GM04504 (cell line): Measurements from ENCODE around the gene BLTP3A.
A peak's percentile ranks its signal among the peaks of the same experiment; 100 is the strongest.
"Not testable (repeated sequence)": the region's sequence is repeated elsewhere in the genome, so short reads cannot be mapped to it uniquely, and the experiment has no call there.

Source experiments
- DNase-seq: peaks from one replicate; pipeline ENCODE4 v3.0.0-alpha.2; 2012; ENCODE audit warnings: low read depth

The BLTP3A gene, protein sequence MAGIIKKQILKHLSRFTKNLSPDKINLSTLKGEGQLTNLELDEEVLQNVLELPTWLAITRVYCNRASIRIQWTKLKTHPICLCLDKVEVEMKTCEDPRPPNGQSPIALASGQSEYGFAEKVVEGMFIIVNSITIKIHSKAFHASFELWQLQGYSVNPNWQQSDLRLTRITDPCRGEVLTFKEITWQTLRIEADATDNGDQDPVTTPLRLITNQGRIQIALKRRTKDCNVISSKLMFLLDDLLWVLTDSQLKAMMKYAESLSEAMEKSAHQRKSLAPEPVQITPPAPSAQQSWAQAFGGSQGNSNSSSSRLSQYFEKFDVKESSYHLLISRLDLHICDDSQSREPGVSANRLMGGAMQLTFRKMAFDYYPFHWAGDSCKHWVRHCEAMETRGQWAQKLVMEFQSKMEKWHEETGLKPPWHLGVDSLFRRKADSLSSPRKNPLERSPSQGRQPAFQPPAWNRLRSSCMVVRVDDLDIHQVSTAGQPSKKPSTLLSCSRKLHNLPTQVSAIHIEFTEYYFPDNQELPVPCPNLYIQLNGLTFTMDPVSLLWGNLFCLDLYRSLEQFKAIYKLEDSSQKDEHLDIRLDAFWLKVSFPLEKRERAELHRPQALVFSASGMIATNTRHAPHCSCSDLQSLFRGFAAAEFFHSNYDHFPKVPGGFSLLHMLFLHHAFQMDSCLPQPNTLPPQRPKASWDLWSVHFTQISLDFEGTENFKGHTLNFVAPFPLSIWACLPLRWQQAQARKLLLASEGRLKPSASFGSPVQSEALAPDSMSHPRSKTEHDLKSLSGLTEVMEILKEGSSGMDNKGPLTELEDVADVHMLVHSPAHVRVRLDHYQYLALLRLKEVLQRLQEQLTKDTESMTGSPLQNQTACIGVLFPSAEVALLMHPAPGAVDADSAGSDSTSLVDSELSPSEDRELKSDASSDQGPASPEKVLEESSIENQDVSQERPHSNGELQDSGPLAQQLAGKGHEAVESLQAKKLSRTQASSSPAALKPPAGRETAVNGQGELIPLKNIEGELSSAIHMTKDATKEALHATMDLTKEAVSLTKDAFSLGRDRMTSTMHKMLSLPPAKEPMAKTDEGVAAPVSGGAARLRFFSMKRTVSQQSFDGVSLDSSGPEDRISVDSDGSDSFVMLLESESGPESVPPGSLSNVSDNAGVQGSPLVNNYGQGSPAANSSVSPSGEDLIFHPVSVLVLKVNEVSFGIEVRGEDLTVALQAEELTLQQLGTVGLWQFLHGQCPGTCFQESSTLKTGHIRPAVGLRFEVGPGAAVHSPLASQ (N-terminal part only)

DNA sequence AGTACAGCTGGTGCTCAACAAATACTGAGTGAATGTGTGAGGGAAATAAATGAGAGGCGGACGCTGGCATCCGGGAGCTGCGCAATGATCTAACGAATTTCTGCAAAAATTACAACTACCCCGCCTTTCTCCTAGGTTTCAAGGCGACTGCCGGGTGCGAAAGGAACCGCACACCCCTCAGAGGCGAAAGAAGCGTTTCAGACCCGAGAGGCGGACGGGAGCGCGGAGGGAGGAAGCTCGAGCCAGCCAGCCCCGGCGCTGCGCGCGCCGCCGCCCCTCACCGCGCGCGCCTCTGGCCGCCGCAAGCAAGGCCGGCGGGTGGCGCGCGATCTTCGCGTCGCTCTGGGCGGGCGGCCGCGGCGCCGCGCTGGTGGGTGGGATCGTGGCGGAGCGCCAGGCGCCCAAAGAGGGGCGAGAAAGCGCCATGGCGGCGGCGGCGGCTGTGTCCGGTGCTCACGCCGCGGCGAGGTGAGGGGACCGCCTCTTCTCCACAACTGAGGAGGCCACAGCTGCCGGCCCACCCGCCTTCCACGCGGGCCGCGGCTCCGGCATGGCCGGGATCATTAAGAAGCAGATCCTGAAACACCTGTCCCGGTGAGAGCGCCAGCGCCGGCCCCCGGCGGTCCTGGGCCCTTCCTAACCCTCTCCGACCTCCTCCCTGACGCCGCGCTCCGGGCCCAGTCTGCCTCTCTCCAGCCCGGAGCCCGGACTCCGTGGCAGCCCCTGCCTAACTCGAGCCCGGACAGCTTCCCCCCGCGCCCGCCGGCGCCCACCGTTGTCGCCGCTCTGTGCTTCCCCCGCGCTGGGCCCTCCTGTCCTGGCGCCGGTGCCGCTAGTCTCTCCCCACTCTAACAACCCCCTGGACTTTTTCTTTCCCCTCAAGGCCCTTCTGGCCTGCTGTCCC, at the start of gene BLTP3A:
TSS of gene BLTP3A (plus strand) at position 383 of the 904 bp plus-strand sequence. CDS start at position 551, 168 bp downstream.
- peak; percentile 35 for DNase-seq

DNA sequence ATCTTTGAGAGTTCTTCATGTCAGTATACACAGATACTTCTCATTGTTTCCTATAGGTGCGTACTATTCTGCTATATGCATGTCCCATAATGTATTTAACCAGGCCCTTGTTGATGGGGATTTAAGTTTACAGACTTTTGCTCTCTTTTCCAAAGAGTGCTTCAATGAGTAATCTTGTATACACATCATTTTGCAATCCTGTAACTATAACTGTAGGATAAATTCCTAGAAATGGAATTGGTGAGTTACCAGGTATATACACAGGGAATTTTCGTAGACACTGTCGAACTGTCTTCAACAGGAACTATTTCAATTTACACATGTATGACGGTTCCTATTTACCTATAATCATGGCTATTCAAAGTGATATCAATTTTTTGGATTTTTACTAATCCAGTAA, 49.8 kb upstream of the BLTP3A start:
- no peak for DNase-seq

DNA sequence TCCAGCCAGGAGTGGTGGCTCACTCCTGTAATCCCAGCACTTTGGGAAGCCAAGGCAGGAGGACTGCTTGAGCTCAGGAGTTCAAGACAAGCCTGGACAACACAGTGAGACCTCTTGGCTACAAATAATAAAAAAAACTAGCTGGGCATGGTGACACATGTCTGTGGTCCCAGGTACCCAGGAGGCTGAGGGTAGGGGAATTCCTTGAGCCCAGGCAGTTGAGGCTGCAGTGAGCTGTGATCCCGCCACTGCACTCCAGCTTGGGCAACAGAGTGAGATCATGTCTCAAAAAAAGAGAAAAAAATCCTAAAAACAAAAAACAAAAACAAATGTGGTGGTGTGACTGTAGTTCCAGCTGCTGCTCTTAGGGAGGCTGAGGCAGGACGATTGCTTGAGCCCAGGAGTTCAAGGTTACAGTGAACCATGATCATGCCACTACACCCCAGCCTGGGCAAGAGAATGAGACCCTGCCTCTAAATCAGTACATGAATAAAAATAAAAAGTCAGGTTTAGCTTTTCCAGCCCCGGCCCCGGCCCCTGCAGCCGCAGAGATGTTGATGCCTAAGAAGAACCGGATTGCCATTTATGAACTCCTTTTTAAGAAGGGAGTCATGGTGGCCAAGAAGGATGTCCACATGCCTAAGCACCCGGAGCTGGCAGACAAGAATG, 48.1 kb upstream of the BLTP3A start:
- no peak for DNase-seq

DNA sequence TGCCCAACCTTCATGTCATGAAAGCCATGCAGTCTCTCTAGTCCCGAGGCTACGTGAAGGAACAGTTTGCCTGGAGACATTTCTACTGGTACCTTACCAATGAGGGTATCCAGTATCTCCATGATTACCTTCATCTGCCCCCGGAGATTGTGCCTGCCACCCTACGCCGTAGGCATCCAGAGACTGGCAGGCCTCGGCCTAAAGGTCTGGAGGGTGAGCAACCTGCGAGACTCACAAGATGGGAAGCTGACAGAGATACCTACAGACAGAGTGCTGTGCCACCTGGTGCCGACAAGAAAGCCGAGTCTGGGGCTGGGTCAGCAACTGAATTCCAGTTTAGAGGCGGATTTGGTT, 47.6 kb upstream of the BLTP3A start:
- not testable (repeated sequence) for DNase-seq

DNA sequence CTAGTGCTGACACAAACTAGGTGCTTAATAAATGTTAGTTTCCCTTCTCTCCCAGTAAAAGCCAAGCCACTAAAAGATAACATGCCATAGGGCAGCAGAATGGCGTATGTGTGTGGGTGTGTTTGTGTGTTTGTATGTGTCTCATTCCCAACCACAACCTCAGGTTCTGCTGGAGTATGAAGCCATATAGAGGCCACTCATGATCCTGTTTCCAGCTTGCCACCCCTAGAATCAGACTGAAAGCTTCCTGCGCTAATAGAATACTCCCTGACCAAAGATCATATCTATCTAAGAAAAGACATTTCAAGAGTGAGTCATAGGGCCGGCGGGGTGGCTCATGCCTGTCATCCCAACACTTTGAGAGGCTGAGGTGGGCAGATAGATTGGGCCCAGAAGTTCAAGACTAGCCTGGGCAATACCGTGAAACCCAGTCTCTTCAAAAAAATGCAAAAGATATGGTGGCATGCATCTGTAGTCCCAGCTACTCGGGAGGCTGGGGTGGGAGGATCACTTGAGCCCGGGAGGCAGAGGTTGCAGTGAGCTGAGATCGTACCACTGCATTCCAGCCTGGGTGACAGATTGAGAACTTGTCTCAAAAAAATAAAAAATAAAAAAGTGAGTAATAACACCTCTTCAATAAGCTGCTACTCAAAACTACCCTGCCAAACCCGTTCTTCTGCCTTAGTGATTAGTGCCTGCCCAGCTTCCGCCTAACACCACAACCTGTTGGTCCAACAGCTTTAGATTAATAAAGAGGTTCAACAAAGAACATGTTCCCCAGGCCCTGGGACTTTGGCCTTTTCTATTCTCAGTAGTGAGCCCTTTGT, 46.4 kb upstream of the BLTP3A start:
- DNase-seq, result no peak

DNA sequence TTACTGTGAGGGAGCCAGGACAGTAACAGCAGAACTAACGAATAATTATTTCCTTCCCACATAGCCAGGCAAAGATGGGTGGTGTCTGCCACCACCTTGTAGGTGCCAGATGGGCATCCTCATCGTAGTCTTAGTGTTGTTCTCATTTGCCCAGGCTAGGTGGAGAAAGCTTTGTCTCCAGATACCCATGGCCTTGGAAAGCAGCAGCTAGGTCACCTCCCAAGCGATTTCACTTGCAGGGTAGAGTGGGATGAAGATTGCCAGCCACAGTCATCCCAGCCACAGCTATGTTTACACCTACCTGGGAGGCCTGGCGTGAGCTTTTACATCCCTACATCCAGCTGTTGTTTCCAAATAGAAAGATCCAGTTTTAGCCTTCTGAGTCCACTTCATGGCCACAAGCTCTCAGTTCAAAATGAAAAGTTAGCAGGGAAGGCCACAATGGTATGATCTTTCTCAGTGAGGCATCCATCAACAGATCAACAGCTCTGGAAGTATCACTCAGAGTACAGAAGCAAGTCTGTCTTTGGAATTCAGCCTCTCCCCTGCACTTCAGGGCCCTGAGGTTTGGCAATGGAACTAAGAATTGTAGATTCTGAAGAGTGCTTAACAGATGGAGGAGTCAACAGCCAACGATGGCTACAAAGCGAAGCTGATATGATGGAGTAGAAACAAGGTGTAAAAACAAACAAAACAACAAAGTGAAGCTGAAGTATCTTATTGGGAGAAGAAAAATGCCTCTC, 45.6 kb upstream of the BLTP3A start:
- no peak for DNase-seq

DNA sequence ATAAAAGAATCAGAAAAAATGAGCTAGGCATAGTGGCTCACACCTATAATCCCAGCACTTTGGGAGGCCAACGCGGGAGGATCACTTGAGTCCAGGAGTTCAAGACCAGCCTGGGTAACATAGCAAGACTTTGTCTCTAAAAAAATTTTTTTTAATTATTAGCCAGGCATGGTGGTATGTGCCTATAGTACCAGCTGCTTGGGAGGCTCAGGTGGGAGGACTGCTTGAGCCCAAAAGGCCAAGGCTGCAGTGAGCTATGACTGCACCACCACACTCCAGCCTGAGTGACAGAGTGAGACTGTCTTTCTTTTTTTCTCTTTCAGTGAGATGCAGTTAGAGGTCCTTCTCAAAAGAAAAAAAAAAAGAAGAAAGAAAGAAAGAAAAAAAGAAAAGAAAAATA, 43.1 kb upstream of the BLTP3A start:
- no peak for DNase-seq

DNA sequence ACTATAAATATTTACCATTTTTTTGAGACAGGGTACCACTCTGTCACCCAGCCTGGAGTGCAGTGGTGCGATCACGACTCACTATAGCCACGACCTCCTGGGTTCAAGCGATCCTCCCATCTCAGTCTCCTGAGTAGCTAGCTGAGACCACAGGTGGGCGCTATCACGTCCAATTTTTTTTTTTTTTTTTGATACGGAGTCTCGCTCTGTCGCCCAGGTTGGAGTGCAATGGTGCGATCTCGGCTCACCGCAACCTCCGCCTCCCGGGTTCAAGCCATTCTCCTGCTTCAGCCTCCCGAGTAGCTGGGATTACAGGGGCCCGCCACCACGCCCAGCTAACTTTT, 35.4 kb upstream of the BLTP3A start:
- not testable (repeated sequence) for DNase-seq

DNA sequence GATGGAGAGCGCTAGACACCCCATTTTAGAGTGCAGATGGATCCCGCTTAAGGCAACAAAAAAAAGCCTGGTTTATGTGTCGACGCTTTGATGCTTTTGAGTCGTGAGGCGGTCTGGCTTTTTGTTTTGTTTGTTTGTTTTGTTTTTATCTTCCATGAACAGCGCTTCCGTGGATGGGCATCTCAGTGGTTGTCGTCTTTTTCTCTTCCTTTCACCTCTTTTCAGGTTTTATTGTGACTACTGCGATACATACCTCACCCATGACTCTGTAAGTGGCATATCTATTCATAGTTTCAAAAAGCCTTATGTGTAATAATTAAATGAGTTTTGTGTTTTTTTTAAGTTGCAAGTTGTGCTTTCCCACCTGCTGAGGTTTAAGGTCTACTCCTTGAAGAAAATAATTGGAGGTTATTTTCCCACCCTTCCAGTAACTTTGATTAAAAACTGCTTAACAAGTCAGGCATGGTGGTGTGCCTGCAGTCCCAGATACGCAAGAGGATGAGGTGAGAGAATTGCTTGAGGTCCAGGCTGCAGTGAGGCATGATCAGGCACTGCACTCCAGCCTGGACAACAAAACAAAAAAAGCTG, 34.1 kb upstream of the BLTP3A start:
- DNase-seq, result no peak

DNA sequence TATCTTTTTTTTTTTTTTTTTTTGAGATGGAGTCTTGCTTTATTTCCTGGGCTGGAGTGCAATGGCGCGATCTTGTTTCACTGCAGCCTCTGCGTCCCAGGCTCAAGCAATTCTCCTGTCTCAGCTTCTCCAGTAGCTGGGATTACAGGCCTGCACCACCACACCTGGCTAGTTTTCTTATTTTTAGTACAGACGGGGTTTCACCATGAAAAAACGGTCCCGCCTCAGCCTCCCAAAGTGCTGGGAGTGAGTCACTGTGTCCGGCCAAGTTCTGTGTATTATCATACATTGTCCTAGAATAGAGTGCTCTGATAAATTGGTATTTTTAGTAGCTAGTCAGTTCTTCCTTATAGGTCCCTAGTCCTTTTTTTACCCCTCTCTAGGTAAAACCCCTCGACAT, 31.8 kb upstream of the BLTP3A start:
- DNase-seq, result no peak

DNA sequence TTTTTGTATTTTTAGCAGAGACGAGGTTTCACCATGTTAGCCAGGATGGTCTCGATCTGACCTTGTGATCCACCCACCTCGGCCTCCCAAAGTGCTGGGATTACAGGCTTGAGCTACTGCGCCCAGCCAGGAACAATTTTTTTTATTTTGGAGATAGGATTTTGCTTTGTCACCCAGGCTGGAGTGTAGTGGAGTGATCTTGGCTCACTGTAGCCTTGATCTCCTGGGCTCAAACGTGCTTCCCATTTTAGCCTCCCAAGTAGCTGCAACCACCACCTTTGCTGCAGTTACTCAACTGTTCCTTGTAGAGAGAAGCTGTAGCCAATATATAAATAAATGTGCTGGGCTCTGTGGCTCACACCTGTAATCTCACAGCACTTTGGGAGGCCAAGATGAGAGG, 30.2 kb upstream of the BLTP3A start:
- DNase-seq, result not testable (repeated sequence)

DNA sequence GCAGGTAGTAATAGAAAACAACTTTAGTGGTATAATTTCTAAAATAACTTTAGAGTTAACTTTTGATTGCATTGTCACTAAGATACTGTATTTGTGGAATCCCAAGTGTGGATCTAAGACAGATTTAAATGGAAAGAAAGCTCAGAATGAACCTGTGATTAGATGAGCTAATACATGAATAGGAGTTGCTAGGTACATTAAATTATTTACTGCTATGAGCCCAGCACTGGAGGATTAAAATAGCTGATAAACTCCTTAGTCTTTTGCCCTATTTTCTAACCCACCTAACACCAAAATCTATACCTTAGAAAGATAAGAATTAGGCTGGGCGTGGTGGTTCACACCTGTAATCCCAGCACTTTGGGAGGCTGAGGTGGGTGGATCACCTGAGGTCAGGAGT, 23.7 kb upstream of the BLTP3A start:
- DNase-seq, result no peak

DNA sequence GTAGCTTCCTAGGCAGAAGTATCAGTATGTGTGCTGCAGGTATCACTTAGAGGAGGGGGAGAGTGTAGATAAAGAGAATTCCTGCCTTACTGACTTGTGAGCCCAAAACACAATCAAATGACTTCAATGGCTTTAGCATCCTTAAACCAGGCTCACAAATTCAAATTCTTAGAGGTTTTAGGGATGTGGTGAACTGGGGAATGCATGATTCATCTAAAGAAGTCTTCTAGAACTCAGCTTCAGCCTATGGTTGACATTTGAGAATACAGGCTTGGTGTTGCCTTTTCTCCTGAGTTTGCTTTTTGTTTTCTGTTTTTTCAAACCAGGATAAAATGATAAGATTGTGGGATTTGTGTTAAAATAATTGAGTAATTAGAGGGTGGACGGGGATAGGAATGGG, 20.2 kb upstream of the BLTP3A start:
- no peak for DNase-seq

DNA sequence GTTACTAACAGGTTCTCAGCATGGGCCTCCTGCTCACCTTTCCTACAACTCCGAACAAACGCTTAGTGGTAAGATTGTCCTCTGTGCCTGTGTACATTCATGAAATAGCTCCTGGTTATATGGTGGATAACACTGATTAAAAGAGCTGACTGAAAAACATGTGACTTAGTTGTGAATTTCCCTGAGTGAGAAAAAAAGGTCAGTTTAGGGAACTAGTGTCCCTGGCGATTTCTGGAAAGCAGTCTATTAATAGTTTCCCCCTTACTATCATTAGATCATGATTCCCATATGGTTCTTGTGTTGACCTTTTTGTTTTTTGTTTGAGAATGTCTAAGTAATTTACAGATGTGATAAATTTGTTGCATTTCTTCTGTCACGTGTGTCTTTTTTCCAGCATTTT, 18.9 kb upstream of the BLTP3A start:
- no peak for DNase-seq

DNA sequence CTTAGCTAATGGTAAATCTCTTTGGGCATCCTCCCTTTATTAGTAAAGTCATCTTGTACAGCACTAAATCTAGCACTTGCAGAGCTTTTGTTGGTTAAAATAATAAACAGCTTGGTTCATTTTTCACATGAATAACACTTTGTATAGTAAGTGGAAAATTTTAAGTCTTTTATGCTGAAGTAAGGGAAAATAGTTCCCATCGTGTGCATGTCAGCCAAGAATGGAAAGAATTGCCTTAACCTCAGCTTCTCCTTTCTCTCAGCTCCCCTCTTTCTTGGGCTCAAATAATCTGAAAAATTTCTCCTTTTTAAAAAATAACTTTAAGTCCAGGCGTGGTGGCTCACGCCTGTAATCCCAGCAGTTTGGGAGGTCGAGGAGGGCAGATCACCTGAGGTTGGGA, 18.0 kb upstream of the BLTP3A start:
- DNase-seq, result no peak

DNA sequence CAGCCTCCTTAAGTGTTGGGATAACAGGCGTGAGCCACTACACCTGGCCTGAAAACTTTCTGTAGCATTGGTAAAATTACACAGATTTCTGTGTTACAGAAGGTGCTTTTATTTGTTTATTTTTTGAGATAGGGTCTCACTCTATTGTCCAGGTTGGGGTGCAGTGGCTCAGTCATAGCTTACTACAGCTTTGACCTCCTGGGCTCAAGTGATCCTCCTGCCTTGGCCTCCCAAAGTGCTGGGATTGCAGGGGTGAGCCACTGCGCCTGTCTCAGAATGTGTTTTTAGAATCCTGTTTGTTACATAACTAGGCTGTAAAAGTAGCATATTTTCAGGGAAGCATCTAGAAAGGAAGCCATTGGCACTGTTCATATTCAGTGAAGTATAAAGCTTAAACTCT, 16.9 kb upstream of the BLTP3A start:
- no peak for DNase-seq

DNA sequence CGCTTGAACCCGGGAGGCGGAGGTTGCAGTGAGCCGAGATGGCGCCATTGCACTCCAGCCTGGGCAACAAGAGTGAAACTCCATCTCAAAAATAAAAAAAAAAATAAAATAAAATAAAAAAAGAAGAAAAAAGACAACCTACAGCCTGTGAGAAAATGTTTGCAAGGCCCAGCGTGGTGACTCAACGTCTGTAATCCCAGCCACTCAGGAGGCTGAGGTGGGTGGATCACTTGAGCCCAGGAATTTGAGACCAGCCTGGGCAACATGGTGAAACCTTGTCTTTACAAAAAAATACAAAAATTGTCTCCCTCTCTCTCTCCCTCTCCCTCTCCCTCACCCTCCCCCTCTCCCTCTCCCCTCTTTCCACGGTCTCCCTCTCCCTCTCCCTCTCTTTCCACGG, 6.5 kb upstream of the BLTP3A start:
- not testable (repeated sequence) for DNase-seq

DNA sequence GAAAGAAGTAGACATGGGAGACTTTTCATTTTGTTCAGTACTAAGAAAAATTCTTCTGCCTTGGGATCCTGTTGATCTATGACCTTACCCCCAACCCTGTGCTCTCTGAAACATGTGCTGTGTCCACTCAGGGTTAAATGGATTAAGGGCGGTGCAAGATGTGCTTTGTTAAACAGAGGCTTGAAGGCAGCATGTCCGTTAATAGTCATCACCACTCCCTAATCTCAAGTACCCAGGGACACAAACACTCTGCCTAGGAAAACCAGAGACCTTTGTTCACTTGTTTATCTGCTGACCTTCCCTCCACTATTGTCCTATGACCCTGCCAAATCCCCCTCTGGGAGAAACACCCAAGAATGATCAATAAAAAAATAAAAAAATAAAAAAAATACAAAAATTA, 4.7 kb upstream of the BLTP3A start:
- not testable (repeated sequence) for DNase-seq

DNA sequence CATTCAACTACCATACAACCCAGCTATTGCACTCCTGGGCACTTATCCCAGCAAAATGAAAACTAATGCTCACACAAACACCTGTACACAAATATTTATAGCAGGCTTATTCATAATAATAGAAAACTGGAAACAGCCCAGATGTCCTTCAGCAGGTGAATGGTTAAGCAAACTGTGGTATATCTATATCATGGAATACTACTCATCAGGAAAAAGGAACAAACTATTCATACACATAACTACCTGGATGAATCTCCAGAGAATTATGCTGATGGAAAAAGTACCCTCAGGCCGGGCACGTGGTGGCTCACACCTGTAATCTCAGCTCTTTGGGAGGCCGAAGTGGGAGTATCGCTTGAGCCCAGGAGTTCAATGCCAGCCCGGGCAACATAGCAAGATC, 3.8 kb upstream of the BLTP3A start:
- no peak for DNase-seq
